Left forelimb (tissue), 1 donor: ENCODE data around the gene CTSD.
"Not testable (repeated sequence)": the region's sequence is repeated elsewhere in the genome, so short reads cannot be mapped to it uniquely, and the experiment has no call there.

Source experiments
- DNase-seq: peaks from one replicate; pipeline ENCODE4 v3.0.0-alpha.2; 2018; ENCODE audit warnings: low spot score

CTSD gene

GRCh38 chr11:1770061-1770460, 6.3 kb upstream of the CTSD start:
- DNase-seq = no peak

- DNase-seq = not testable (repeated sequence)
These were observed 5.7 kb upstream of the CTSD start for GRCh38 chr11:1769304-1769936.

- DNase-seq = no peak
These were observed 4.4 kb upstream of the CTSD start for GRCh38 chr11:1768141-1768469.

- no peak for DNase-seq
These were observed 3.8 kb upstream of the CTSD start for GRCh38 chr11:1767399-1768140.

- no peak for DNase-seq
These were observed 3.1 kb upstream of the CTSD start for GRCh38 chr11:1766719-1767398.

- no peak for DNase-seq
These were observed 2.4 kb upstream of the CTSD start for GRCh38 chr11:1765871-1766718.

GRCh38 chr11:1763336-1763795, 361 bp downstream of the CTSD start:
- no peak for DNase-seq

GRCh38 chr11:1762537-1763302, 1.0 kb downstream of the CTSD start:
- DNase-seq = no peak

GRCh38 chr11:1761857-1762536, 1.7 kb downstream of the CTSD start:
- no peak for DNase-seq

- DNase-seq = no peak
These were observed 2.4 kb downstream of the CTSD start for GRCh38 chr11:1761110-1761856.

- no peak for DNase-seq
These were observed 3.2 kb downstream of the CTSD start for GRCh38 chr11:1760351-1761109.

- no peak for DNase-seq
These were observed 3.9 kb downstream of the CTSD start for GRCh38 chr11:1759851-1760220.

- DNase-seq = no peak
These were observed 4.4 kb downstream of the CTSD start for GRCh38 chr11:1759151-1759850.

- no peak for DNase-seq
These were observed 5.0 kb downstream of the CTSD start for GRCh38 chr11:1758611-1759150.

GRCh38 chr11:1757861-1758610, 5.7 kb downstream of the CTSD start:
- DNase-seq = no peak

- no peak for DNase-seq
These were observed 6.6 kb downstream of the CTSD start for GRCh38 chr11:1756791-1757771.
